GM21737 (cell line): Measurements from ENCODE around the gene EXTL2.
"Not testable (repeated sequence)": the region's sequence is repeated elsewhere in the genome, so short reads cannot be mapped to it uniquely, and the experiment has no call there.

Experiments
- ATAC-seq: cut with Tn5 transposase; IDR thresholded peaks from one replicate; pipeline ENCODE4 v1.9.1; 2021; ENCODE audit warnings: mild to moderate bottlenecking, moderate library complexity; ENCODE audit not compliant: unreplicated experiment

EXTL2 gene

DNA sequence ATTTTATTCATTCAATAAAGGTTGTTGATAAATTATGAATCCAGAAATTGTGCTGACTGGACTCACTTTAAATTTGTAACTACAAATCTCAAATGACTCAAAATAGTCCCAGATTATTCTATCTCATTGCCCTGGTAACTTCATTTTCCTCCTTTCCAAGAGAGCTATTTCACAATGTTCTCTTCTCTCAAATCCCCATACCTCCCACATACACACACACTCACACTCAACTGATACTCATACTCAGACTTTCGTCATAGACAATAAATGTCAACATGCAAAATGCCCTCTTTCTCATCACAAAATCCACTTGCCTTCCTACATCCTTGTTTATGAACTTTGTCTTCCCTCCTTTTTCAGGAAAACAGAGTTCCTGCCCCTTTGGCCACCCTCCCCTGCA lies 33.3 kb downstream of the EXTL2 start:
- no peak for ATAC-seq

DNA sequence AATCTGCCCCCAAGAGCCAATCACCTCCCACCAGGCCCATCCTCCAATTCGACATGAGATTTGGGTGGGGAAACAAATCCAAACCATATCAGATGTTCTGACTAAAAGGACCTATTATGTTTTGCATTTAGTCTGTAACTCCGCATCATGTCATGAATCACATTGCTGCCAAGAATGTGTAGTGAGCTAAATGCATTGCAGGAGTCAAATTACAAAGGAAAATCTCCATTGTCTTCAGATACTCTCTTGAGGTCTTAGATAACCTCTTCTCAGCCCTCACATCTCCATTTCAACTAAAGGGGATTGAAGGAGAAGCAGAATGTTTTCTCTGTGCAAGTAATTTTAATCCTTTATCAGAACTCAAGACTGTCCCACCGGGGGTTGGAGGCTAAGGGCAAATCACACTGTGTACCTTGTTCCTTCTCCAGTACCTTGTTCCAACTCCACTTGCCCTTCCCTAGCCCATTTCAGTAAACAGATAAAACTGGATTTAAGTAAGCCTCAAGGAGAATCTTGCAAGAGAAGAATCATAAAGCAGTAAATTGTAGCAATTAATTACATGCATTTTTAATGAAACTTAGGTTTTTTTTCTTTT lies 34.1 kb downstream of the EXTL2 start:
- ATAC-seq, result no peak

DNA sequence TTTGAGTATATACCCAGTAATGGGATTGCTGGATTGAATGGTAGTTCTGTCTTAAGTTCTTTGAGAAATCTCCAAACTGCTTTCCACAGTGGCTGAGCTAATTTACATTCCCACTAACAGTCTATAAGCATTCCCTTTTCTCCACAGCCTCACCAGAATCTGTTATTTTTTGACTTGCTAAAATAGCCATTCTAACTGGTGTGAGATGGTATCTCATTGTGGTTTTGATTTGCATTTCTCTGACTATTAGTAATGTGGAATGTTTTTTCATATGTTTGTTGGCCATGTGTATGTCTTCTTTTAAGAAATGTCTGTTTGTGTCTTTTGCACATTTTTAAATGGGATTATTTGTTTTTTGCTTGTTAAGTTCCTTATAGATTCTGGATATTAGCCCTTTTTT lies 39.5 kb downstream of the EXTL2 start:
- not testable (repeated sequence) for ATAC-seq

DNA sequence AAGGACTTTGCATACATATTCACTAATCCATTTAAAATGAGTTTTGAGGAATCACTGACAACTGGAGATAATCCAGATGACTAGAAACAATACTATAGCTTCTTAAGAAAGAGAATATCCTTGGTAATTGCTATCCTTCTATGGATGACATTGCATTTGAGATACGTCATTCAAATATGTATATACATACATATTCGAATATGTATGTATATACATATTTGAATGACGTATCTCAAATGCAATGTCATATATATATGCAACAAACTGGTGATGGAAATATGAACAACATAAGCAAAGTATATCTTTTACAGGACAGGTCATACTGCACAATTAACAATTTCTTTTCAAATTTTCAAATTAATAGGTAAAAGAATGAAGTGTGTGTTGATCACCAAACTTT lies 41.7 kb downstream of the EXTL2 start:
- no peak for ATAC-seq

DNA sequence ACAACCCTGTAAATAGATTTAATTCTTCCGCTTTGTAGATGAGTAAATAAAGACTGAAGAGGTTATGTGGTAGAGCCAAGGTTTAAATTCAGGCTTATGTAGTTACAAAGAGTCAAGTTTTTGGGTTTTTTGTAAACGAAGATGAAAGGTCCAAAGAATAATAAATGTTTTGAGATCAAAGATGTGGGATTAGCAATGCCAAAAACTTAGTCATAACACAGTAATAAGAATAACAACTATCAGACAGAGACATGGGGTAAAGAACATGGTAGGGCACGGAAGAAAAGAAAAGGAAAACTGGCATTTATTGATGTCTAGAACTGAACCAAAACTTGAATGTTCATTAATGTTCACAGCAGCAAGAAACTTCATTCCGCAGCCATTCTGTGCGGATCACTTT lies 42.9 kb downstream of the EXTL2 start:
- ATAC-seq, result no peak

DNA sequence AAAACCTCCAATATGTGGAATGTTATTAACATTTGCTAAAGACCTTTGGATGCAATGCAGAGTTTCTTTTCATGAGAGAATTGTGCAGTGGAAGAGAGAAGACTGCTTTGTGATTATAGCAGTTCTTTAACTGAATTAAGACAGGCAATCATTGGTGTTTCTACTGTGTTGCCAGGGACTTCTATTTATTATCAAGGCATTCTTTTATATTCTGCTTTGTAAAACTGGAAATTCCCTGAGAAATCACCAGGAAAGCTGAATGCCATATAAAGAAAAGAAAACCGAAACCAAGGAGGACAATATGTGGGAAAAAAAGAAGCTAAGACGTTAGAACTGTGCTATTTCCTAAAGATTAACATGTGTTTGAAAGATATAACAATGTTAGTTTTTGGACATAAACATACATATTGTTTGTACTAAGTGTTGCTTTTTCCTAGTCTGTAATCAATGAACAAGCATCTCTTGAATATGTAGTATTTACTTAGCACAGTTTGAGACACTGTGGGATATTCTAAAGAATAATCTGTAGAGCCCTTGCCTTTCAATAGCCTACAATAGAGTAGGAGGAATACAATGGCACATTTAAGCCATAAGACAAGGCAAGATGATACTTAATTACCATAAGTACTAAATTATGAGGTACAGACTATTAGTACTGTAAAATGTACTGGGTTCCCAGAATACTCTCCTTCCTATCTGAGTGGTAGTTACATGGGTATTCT lies 47.1 kb downstream of the EXTL2 start:
- no peak for ATAC-seq

DNA sequence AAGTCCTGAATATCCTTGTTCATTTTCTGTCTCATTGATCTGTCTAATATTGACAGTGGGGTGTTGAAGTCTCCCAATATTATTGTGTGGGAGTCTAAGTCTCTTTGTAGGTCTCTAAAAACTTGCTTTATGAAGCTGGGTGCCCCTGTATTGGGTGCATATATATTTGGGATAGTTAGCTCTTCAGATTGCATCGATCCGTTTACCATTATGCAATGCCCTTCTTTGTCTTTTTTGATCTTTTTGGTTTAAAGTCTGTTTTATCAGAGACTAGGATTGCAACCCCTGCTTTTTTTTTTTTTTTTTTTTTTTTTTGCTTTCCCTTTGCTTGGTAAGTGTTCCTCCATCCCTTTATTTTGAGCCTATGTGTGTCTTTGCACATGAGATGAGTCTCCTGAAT lies 51.5 kb downstream of the EXTL2 start:
- ATAC-seq, result not testable (repeated sequence)

DNA sequence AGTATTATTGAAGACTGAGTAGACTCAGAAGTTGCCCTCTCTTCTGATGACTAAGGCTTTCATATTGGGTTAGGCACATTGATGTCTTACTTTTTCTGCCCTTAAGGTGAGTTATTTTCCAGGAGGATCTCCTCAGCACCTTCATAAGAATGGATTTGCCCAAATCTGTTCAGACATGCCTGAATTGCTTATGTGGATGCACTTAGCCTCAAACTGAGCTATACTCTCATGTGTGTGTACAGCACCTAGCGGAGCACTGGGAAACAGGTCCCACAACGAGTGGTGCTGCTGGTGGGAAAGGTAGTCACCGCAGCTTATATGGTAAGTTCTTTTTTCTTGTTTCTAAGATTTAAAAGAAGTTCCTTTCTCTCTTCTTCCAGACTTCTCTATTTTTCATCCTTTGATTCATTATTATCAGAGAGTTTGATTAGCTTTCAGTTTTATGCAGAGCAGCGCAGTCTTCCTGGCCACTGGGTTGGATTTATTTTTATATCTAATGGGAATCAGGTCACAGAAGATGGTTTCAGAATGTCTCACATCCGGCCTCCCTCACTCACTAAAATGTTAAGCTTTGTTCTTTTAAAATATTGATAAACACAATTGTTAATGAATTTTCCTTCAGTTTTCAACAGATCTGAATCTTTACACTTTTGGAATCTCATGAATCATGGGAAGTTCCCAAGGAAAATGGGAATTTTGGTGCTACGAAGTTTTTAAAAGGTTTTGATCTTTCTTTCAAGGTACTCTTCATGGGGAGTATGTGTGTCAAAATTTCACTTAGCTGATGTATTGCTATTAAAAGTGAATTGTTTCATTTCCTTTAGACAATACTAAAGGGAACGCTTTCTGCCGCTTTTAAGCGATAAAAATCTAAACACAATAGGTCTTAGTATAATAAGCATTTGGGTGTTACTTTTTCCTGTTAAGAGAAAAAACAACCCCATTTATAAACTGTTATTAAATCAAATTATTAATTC lies 58.5 kb downstream of the EXTL2 start:
- no peak for ATAC-seq

DNA sequence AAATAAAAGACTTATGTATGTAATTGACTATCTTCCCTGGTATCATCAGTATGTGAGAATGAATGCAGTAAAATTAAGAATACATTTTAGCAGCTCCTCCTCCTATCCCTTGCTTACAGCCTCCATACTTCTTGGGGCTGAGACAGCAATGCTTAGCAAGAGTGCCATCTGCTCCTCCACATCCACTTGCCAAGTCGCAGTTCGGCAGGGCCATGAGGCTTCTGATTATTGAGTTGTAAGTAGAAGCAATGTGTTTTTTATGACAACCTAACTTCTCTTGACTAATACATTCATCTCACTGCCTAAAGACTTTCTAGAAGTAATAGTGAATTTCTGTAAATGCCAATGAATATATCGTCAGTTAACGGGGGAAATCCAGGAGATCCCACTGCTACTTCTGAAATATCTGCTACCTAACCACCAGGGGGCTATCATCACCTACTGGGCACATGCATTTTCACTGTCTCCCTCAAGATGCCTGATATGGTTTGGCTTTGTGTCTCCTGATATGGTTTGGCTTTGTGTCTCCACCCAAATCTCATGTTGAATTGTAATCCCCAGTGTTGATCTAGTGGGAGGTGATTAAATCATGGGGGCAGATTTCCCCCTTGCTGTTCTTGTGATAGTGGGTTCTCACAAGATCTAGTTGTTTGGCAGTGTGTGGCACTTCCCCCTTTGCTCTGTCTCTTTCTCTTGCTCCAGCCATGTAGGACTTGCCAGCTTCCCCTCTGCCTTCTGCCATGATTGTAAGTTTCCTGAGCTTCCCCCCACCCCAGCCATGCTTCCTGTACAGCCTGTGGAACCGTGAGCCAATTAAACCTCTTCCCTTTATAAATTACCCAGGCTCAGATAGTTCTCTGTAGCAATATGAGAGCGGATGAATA lies 59.6 kb downstream of the EXTL2 start:
- no peak for ATAC-seq

DNA sequence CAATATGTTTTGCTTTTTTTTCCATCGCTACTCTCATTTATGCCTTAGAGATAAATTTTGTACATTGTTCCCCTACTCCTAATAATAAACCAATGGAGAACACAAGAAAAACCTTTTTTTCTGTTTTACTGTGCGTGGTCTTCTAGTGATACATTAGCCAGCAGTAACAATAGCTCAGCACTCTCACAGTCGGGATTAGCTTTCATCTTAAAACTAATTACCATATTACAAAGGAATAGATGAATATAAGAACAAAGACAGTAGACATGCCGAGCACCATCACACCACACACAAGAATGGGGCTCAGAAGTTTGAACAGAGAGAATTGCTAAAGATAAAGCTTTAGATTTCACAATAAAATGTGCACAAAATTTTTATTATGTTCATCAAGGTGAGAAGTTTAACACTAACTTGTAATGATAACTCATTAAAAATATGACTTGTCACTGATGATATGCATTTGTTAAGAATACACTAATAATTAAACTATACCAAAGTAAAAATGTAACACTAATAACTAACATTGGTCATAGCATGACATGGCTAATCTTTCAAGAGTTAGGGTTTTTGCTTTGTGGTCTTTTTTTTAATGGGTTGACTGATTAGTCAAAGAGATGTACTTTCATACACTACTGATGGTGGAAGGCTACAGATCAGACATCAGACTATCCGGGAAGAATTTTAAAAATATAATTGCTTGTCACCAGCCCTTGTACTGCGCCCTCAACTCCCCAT lies 61.8 kb downstream of the EXTL2 start:
- no peak for ATAC-seq

DNA sequence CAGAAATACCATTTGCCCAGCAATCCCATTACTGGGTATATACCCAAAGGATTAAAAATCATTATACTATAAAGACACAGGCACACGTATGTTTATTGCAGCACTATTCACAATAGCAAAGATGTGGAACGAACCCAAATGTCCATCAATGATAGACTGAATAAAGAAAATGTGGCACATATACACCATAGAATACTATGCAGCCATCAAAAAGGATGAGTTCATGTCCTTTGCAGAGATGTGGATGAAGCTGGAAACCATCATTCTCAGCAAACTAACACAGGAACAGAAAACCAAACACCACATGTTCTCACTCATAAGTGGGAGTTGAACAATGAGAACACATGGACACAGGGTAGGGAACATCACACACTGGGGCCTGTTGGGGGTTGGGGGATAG lies 69.0 kb downstream of the EXTL2 start:
- ATAC-seq, result not testable (repeated sequence)
